GM18520 (cell line): ENCODE data around the gene CALY.

Experiments used
- ATAC-seq: cut with Tn5 transposase; IDR thresholded peaks from one replicate; pipeline ENCODE4 v1.9.1; 2021; ENCODE audit not compliant: unreplicated experiment

CALY gene

GRCh38 chr10:133274751-133275683 lies 61.7 kb downstream of the CALY start:
- ATAC-seq, result peak; percentile 34
